ENCODE results near the gene ATP2B3. TPM values are rescaled to one million over a fixed set of nuclear protein-coding genes. Genes with fewer than 3 reads are reported as not detected.

ATP2B3 gene
- total RNA-seq: not detected

DNA sequence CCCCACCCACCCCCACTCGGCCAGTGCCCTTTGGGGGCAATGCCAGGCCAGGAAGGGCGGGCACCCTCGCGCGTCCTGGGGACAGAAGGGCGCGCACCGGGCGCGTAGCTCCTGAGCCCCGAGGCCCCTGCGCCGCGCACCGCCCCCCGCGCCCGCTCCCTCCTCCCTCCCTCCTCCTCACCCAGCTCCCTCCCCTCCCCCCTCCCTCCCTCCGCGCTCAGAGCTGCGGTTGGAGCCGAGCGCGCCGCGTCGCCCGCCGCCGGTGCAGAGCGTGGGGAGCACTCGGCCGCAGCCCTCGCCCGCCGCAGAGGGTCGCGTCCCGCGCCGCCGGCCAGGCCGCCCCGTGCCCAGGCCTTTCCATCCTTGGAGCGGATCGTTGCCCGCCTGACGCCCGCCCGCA is at the start of gene ATP2B3:
TSS of gene ATP2B3 (plus strand) at position 220 of the 400 bp plus-strand sequence. CDS start 18,606 bp downstream, outside the sequence.
- no peak for ATAC-seq

DNA sequence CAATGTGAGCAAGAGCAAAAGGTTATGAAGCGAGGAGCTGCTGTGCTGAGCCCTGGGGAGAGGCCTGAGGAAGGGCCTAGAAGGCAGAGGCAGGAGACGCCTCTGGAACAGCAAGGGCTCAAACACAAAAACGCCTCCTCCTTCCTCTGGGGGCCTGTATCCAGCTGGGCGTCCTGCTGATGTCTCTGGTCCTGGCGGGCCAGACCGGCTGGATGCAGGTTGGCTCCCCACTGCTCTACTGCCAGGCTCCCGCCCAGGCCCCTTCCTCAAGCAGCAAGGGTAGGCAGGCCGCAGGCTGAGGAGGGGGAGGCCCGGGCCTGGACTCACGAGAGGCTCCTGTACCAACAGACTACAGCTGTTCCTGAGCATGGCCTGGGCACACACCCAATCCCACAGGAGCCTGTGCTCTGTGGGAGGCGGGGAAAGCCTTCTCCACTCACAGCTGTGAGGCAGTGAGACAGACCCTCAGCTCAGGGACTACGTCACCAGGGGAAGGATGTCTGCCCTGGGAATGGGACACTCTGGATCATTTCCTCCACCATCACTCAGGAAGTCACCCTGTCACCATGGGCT is 49.3 kb upstream of the ATP2B3 start:
- ATAC-seq: no peak

DNA sequence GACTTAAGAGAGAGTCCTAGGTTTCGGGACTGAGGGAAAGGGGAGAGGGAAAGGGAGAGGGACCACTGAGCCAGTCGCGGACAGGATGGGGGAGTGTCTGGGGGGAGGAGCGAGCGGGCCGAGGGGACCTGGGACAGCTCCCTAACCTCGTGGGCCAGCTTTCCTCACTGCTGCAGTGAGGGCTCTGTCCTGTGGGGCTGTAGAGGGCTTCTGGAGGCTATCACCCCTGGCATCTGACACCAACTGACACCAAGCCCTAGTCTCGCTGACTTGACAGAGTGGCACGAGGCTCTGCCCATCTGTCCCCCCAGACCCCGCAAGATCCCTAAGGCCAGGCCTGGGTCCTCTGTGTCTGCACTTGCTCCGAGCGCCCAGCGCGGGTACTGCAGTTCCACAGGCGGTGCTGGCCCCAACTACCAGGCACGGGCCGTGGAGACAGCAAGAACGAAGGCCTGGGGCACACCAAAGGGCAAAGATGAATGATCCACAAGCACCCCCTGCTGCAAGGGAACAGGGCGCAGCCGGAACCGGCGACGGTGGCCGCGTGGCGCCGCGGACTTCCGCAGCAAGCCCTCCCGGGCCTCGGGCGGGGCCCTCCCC is 47.5 kb upstream of the ATP2B3 start:
- ATAC-seq: peak; percentile 22

DNA sequence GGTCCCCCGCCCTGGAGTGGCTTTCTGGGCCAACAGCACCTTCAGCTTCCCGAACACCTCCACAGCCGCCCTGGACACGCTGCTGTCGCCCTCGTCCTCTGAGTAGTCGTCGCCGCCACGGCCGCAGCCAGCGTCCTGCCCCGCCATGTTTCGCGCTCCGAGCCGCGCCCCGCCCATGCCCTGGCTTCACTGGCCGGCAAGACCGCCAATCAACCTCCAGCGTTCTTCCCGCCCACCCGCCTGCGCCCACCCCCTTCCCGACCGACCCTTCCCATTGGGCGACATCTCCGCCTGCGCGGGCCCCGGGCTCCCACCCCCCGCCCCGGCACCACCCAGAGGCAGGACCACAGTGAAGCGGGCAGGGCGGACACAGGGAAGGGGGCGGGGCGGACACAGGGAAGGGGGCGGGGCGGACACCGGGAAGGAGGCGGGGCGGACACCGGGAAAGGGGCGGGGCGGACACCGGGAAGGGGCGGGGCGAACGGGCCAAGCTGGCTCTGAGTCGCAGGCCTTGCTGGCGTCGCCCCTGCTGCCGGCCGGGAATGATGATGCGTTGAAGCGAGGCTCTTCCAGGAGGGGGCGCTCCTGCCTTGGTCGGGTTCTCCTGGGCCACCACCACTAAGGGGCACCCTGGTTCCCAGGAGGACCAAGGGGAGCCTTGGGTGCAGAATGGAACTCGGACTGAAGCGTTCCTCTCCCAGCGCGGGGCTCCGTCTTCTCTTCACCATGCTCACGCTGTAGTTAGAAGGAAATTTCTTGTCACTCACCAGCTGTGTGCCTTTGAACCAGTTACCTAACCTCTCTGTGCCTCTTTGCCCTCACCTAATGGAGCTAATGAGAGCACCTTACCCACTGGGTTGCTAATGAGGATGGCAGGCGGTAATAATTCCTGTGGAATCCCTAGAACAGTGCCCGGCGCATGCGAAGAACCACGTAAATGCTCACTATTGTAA is 46.8 kb upstream of the ATP2B3 start, which contains the start of gene HAUS7:
TSS of gene HAUS7 (minus strand) at position 166 of the 953 bp plus-strand sequence. CDS start at position 147, 19 bp downstream.
- peak; percentile 92 for ATAC-seq

DNA sequence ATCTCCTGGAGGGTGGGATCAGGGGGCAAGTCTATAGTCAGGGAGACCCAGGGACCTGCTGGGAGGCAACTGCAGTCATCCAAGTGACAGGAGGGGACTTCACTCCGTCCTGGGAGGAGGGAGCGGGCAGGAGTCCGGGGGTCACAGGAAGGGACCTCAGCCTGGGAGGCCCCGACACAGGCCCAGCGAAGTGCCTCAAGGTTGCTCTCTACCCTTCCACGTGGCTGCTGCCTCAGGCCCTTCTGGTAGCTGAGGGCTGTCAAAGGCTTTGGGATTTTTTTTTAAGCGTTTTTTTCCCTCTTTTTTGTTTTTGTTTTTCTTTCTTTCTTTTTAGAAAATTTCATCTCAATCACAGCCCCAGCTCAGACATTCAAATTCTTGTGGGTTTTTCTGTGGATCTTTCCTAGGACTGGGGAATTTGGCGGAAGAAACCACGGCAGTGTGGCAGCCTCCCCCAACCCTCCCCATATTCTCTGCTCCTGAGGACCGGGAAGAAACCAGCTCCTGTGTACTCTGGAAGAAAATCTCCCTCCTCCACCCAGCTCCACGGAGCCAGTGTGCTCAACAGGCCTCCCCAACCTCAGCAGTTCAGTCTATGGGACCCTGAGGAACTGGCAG is 45.7 kb upstream of the ATP2B3 start:
- no peak for ATAC-seq

DNA sequence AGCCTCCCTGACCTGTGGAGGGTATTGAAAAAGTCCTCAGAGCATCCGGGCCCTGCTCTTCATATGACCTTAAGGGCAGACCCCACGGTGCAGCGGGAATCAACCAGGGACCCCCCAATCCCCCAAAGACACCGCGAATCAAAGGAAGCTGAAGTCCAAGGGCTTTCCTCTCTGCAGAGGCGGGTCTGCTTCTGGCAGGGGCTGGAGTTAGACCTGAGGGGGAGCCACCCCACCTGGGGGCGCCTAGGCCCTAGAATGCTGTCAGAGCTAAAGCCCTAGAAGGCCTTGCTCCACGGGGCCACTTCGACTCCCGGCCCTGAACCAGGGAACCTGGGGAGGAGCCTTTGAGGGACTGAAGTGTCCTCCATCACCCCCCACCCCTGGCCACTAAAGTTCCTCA is 44.3 kb upstream of the ATP2B3 start:
- ATAC-seq: no peak

DNA sequence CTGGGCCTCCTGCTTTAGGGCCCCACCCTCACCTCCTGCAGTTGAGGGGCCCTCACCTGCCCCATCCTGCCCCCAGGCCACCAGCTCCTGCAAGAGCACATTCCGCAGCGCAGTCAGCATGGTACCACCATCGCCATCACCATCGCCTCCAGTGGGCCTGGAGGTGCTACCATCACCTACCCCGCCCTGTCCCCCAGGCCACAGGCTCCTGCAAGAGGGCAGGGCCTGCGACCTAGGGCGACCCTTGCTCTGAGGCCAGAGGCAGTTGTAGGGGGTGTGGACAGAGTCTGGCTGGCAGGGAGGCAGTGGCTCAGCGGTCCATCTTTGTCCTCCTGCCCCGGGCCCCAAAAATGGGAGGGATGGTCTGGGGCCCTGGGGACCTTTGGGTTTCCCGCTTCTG is 43.2 kb upstream of the ATP2B3 start:
- ATAC-seq: no peak

DNA sequence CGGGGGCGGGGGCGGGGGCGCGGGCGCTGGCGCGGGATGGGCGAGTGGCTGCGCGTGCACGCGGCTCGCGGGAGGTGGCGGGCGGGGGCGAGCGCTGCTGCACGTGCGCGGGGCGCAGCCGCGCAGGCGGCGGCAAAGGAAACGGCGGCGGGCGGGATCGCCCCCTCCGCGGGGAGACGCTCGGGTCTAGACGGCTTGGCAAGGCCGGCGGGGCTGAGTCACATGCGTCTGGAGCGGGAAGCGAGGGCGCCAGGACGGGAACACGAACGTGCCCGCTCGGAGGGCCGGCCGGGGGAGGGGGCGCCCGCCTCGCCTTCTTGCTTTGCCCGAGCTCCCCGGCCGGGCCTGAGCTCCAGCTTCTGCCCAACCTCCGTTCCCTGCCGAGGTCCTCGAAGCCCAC is 42.7 kb upstream of the ATP2B3 start:
- ATAC-seq: no peak

DNA sequence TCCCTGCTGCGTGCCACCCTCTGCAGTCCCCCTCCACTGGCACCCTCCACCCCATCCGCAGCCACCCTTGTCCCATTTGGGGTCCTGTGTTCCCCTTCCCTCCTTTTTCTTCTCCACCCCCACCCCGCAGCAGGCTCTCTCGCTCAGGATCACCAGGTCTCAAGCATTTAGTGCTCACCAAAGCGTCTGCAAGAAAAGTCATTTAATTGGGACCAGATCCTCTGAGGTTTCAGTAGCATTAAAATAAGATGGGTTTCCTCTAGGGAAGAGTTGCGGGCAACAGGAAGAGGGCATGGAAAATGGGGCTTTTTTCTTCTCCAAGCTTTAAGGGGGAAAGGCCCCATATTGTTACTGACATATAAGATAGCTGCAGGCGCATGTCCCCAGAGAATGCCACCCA is 42.2 kb upstream of the ATP2B3 start:
- no peak for ATAC-seq

DNA sequence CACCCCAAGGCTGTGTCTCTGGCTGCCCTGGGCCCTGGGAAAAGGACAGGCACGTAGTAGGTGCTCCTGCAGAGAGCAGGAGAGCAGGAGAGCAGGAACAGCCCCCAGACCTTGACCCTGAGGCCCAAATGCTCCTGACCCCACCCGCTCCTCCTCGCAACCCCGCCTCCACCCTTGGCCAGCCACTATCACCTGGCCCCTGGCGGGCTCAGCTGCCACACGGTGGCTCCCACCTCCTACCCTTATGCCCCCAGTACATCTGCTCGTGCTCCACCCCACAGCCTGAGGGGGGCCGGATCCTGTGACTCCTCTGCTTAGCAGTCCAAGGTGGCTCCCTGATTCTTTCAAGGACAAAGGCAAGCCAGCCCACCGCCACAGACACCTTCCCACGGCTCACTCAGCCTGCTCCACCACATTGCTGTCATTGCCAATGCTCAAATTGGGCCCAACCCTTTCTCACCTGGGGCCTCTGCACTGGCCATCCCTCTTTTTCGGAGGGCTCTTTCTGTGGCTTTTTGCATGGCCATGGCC is 41.6 kb upstream of the ATP2B3 start:
- no peak for ATAC-seq

DNA sequence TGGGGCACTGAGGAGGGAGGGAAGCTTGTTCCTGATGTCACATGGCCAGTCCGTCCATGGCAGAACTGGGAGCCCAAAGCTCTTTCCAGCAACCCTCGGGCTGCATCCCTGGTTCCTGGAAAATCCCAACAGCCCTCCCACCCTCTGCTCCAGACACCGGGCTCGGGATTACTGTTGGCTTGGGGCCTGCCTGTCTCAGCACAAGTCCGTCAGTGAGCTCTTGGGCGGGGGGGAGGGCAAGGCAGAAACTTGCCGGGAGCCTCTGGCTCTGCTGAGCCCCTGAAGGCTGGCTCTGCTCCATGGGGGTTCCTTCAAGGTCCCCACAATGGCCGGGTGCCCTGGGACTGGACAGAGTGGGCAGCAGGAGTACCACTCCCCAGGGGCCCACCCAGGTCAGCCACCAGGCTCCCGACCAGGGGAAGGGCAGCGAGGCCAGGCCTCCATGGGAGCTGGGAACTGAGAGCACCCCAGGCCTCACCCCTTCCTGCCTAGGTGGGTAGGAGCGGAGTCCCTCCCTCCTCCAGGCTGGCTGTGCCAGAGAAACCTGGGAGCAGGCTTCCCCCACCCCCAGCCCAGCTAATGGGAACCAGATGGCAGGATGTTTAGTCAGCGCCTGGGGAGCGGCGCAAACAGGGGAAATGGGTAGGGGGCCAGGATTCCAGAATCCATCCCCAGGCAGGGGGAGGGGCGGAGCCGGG is 40.6 kb upstream of the ATP2B3 start:
- no peak for ATAC-seq

DNA sequence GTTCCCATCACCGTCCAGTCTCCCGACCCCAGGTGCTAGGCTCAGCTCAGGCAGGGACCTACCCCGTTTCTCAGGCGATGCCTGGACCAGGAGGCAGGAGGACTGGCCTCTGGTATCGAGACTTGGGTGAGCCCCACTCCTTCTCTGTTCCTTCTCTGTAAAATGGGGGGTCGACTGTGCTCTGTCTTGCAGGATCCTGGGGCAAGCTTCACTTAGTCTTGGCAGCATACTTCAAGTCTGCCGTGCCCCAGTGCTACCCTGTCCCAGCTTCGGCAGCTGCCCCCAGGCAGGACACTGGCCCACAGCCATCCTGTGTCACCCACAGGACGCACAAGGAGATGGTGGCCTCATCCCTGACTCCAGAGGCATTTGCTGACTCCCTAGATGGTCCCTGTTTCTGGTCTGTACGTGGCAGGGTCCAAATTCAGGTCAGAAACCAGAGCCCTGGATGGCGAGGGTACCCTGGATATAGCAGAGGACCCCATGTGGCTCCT is 40.0 kb upstream of the ATP2B3 start:
- ATAC-seq: no peak

DNA sequence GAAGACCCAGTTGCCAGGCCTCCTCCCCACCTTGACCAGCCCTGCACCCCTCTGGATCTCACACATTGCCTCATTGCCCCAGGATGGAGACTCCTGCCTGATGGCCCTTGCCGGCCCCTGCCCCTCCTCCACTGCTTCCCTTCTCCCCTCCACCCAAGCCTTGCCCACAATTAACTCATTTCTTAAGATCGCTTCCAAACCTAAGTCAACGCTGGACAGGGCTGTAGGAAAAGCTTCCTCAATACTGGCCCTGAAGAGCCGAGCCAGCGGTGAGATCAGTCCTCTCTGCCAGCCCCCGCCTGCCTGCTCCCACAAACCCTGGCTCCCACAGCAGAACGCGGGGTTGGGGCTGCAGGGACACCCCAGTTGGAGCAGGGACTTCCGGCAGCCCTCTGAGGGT is 39.5 kb upstream of the ATP2B3 start:
- no peak for ATAC-seq

DNA sequence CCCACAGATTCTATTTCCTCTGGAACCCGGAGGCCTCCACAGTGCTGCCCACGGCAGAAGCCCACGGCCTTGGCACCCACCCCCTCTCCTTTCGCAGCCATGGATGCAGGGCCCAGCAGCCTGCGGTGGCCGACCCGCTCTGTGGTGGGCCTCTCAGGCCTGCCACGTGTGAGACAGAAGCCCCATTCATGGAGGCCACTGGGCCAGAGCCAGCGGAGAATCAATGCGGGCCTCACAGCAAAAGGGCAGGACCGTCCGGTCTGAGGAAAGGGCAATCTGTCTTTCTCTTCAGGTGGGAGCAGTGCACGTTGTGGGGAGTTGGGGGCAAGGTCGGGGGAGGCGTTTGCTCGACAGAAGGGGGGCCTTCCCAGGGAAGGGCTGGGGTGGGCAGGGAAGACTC is 38.7 kb upstream of the ATP2B3 start:
- ATAC-seq: no peak

DNA sequence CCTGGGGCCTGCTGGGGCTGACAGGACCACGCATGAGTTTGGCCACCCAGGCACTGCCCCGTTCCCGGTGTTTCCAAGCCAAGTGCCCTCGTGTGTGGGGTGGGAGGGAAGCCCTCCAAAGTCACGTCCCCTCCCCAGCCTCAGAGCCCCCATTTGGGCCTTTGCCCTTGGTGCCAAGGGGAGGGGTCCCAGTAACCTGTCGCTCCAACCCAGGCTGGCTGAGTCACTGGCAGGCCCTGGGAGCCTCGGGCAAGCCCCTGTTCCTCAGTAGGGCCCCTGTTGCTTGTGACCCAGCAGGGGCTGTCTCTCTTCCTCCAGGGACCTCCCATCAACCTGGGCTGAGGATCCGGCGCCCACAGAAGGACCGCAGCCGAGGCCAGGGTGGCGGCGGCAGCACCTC is 36.4 kb upstream of the ATP2B3 start:
- no peak for ATAC-seq

DNA sequence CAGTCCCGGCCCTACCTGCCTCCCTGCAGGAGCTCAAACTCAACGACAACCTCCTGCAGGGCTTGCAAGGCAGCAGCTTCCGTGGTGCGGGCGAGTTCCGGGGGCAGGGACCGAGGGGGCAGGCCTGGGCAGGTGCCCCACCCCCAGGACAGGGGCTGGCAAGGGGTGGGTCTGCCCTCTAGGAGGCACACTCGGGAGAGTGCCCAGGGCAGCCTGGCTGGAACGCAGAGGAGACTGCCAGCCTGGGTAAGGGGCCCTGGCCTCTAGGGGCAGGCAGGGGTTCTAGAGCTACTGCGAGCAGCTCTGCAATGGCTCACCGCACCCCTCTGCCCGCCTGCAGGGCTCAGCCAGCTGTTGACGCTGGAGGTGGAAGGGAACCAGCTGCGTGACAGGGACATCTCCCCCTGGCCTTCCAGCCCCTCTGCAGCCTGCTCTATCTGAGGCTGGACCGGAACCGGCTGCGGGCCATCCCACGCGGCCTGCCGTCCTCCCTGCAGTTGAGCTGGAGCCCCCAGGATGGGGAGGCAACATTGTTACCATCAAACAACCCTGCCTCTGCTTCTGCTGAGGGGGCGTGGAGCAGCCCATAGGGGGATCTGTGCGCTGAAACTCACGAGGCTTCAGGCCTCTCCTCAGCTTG is 34.9 kb upstream of the ATP2B3 start:
- no peak for ATAC-seq

DNA sequence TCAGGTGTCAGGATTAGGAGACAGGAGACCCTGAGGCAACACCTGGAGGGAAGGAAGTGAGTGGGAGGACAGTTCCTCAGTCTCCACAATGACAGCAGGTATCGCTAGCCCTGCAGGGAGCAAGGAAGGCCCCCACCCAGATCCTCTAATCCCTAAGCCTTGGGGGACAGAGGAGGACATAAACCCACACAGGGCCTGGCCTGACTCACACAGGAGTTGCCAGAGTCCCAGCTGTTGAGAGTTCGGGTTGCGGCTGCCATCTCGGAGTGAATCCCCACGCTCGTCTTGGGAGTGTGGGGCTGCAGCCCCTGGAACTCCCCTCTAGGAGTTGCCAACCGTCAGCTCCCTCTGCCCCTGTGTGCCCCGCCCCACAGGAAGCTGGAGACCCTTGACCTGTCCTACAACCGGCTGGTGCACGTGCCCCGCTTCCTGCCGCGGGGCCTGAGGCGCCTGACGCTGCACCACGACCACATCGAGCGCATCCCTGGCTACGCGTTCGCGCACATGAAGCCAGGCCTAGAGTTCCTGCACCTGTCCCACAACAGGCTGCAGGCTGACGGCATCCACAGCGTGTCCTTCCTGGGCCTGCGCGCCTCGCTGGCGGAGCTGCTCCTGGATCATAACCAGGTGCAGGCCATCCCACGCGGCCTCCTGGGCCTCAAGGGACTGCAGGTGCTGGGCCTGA is 31.9 kb upstream of the ATP2B3 start:
- ATAC-seq: no peak

DNA sequence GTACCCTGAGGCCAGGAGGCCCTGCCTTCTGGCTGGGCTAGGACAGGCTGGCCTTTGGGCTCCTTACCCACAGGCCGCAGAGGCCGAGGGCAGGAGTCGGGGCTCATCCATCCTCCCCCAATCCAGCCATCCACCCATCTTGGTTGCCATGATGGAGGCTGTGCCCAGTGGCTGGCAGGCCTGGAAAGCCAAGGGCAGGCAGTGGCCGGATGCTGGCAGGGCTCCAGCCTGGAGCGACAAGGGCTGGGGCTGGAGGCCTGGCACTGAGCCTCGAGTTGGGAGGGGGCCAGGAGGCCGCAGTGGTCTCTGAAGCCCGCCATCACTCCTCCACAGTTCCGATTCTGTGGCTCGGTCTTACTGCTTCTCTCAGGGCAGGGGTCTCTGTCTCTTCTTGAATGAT is 31.3 kb upstream of the ATP2B3 start:
- no peak for ATAC-seq

DNA sequence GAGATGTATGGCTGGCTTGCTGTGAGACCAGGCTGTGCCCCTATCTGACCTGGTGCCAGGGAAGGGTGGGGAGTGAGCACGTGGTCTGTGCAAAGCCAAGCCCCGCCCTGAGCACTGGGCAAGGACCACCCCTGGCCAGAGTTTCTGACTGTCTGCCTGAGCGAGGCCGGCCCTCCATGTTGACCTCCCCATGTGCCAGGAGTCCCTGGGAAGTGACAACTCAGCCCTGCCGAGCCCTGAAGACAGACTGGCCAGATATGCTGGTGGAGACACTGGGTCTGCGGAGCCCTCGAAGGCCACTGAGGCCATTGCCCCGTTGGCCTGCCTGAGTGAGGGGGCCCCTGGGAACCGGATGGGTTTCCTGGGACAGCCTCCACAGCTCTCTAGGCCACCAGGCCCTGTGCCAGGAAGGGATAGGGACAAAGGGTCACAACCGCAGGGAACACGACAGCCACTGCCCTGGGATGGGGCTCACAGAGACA is 29.8 kb upstream of the ATP2B3 start:
- peak; percentile 16 for ATAC-seq

DNA sequence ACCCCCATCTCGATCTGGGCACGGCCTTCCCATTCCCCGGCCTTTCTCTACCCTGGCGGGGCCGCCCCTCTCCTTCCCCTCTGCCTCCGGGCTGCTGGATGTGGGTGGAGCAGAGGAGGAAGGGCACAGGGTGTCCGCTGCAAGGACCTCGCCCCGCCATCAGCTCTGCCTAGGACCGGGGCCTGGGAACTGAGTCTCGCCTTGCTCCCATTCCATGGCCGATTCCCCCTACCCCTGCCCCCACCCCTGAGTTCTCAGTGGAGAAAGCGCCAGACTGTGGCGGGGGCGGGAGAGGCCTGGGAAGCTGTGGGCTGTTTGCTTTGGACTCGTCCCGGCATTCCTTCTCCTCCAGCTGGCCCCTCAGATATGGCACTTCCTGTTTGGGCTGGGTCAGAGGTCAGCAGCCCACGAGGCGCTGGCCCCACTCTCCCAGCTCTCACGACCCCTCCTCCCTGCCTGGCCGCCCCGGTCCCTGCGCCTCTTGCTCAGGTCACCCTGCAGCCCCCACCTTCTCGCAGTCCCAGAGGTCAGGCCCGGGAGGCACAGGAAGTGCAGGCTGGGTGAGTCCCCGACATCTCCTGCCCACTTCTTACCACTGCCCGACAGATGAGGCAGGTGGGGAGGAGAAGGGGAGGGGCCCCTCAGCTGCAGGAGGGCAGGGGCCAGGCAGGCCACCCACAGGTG is 29.1 kb upstream of the ATP2B3 start:
- no peak for ATAC-seq
